ENCODE results near the gene COX8A. TPM values are rescaled to one million over a fixed set of nuclear protein-coding genes. Genes with fewer than 3 reads are reported as not detected.

The COX8A gene
- total RNA-seq, 1 donor: 190 TPM

Small RNA genes within 50 kb of the gene (small RNA-seq; reads per million reads assigned to genes)
- not detected for gene RNU6-45P

Other genes with a start within 250 kb of the COX8A start
- gene ZFTA, start 205.8 kb upstream of the COX8A start, total RNA-seq: 14.5 and 15.3 TPM in 2 replicates
- 16.2 and 17.7 TPM in 2 replicates for gene SPINDOC, start 161.2 kb upstream of the COX8A start, total RNA-seq
- 13.8 and 14.8 TPM in 2 replicates for gene MARK2, start 135.5 kb upstream of the COX8A start, total RNA-seq
- under 0.01 TPM in 2 replicates for gene RCOR2, start 57.5 kb upstream of the COX8A start, total RNA-seq
- 11.9 and 12.1 TPM in 2 replicates for gene NAA40, start 35.6 kb upstream of the COX8A start, total RNA-seq
- 32.1 and 34.4 TPM in 2 replicates for gene OTUB1, start 11.8 kb downstream of the COX8A start, total RNA-seq
- under 0.01 and 0.29 TPM in 2 replicates for gene FLRT1, start 61.3 kb downstream of the COX8A start, total RNA-seq
- 17.7 TPM in 2 replicates for gene MACROD1, start 191.5 kb downstream of the COX8A start, total RNA-seq
- 85.5 and 94.5 TPM in 2 replicates for gene STIP1, start 211.6 kb downstream of the COX8A start, total RNA-seq
- gene FERMT3, start 232.1 kb downstream of the COX8A start, total RNA-seq: 0.59 and 1.1 TPM in 2 replicates

All from osteoblast (primary cell).